Right lobe of liver (tissue), 6 donors: ENCODE results near the gene EGFL8. TPM values are rescaled to one million over a fixed set of nuclear protein-coding genes. Genes with fewer than 3 reads are reported as not detected.
A peak's percentile ranks its signal among the peaks of the same experiment; 100 is the strongest.

Experiments used
- ATAC-seq, 4 donors: fragments of 200-7000 bp; cut with Tn5 transposase; one replicate each; pipeline ENCODE4 v1.9.1; 2020; ENCODE audit warnings: mild to moderate bottlenecking in 4 of 4, moderate library complexity in 4 of 4
- DNase-seq, 3 donors: peaks; one replicate each; pipeline ENCODE4 v3.0.0-alpha.2; 2020
- H3K27ac ChIP-seq, 3 donors: fragments of 200-600 bp; one replicate each; pipeline ENCODE4 v1.8.0; 2022
- H3K27me3 ChIP-seq, 2 donors: fragments of 200-600 bp; one replicate each; pipeline ENCODE4 v1.8.0; 2022
- H3K36me3 ChIP-seq, 4 donors: fragments of 200-600 bp; sonication (generic) in 1 of 4; one replicate each; pipeline versions ENCODE4 v1.5.1 to v1.8.0; 2017 to 2022; ENCODE audit warnings: control low read depth in 1 of 4
- H3K4me1 ChIP-seq, 4 donors: fragments of 200-600 bp; sonication (generic) in 1 of 4; one replicate each; pipeline versions ENCODE4 v1.5.1 to v1.8.0; 2017 to 2022; ENCODE audit warnings: control low read depth in 1 of 4
- H3K4me3 ChIP-seq, 3 donors: fragments of 200-600 bp; one replicate each; pipeline ENCODE4 v1.8.0; 2022
- H3K9me3 ChIP-seq, 4 donors: fragments of 200-600 bp; sonication (generic) in 1 of 4; one replicate each; pipeline versions ENCODE4 v1.5.1 to v1.8.0; 2017 to 2022; ENCODE audit warnings: control low read depth in 1 of 4
- CTCF ChIP-seq, 4 donors: fragments of 200-600 bp in 3 of 4; fragments of 450-650 bp in 1 of 4; IDR thresholded peaks; one replicate each; pipeline versions ENCODE4 v1.5.1 to v1.8.0; 2016 to 2022; ENCODE audit warnings: antibody characterized with exemption in 4 of 4, mild to moderate bottlenecking in 2 of 4
- POLR2A ChIP-seq: fragments of 450-650 bp; IDR thresholded peaks from one replicate; pipeline ENCODE4 v1.6.1; 2017; ENCODE audit warnings: antibody characterized with exemption, mild to moderate bottlenecking
- WGBS: methylation state at CpG from one replicate; pipeline ENCODE4 v1.1.6; 2018; ENCODE audit warnings: low coverage, low lambda C conversion rate; ENCODE audit not compliant: insufficient coverage; ENCODE audit errors: missing lambda C conversion rate; 5-methylcytosine and 5-hydroxymethylcytosine counted together
- intact Hi-C, 2 donors: fragments of 100-400 bp; cut with DNase I; formaldehyde crosslinking; loops; one replicate each; pipeline versions ENCODE4 v1.11.2 to v1.14.1; 2022
- total RNA-seq, 6 experiments: library from RNA; depleted of rRNA in 2 of 6; stranded (reverse); fragments of >200 nt in 2 of 6; fragmentation: NEBNext Ultra II Directional in 3 of 6; extraction: Animal tissue kit (Norgen Biotek cat#: 25700) in 3 of 6; gene quantifications; one replicate each; pipeline versions ENCODE4 v1.1.0 to v1.2.4, GENCODE V29; 2016 to 2023
- donor health status: DM: no; HTN: yes; CAD: no.
- donor health status: DM: no; HTN: no; CAD: no.
- donor health status: DM: no; HTN: no; CAD: no.
- donor health status: DM: no; HTN: yes; CAD: no.
- donor health status: DM: no; HTN: yes; CAD: no.

EGFL8 gene
- total RNA-seq, 6 experiments from 2014 or later: 1.4 to 6.0 (median 4.2) TPM

DNA sequence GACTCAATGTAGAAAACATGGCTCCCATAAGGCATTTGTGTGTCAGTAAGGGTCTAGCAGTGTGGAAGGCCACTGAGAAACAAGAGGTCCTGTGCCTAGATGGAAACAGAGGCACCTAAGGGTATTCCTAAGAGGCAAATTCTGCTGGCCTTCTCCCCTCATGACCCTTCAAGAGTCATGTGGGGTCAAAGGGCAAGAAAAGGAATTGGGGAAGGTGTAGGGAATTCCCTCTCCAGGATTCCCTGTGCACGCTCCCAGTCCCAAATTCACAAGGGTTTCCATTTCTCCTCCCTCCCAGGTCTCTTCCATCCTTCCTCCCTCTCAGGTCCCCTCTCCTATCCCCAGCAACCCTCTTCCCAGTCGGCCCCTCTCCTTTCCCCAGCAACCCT lies 10.9 kb downstream of the EGFL8 start:
- ATAC-seq (no peak), DNase-seq (no peak)
- Histone ChIP-seq H3K4me1 (peaks cover 0 to 32% (median 9%) of the 10 kb centered on the region in 4 donors), H3K9me3 (no peaks in the 10 kb centered on the region), H3K36me3 (peaks cover 0 to 5% (median 2%) of the 10 kb centered on the region in 4 donors), H3K27ac (peak overlapping the region in 2 of 3 donors; percentile 73 to 97), H3K27me3 (no peaks in the 10 kb centered on the region), H3K4me3 (peak overlapping the region; percentile 85 to 89 (median 87))
- TF ChIP-seq CTCF (IDR thresholded peaks at IDR 0.05) (no peak), POLR2A (no peak)
- WGBS: 0% methylated on average over 2 of the region's 2 CpGs
- intact Hi-C loops: no loop called here

DNA sequence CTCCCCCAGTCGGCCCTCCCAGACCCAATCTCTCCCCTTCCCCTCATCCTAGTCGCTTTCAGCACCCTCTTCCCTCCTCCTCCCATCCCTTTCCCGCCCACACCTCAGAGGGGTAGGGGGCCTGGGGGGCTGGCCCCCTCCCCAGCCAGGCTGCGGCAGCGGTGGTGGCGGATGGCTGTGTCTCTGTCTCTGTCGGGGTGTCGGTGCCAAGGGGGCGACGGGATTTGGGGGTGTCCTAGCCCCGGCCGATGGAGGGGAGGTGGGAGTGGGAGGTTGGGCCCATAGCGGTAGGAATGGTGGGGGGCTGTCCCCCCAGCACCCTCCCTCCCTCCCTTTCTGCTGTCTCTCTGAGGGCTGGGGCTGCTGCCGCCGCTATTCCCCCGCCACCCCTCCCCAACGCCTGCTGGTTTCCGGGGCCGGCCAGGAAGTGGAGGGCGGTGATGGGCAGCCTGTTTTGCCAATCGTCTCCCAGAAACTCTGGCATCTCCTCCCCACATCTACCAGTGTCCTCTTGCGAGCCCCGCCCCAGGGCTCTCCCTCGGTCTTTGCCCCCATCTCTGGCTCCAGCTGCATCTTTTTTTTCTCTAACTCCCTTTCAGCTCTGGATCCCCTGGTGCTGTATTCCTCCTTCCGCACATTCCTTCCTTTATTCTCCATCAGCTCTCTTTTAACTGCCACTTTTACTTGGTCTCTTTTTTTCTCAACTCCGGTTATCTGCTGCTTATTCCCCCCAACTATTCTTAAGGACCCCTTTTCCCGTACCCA lies 11.5 kb downstream of the EGFL8 start, which contains the start of gene AGPAT1:
AGPAT1 (minus strand) TSS at position 374 of the 765 bp plus-strand sequence. CDS start 4,588 bp downstream, outside the sequence.
- 2% methylated on average over 24 of the region's 27 CpGs for WGBS
- Histone ChIP-seq H3K27me3 (no peaks in the 10 kb centered on the region), H3K4me3 (peak within 1 kb of the TSS; percentile 85 to 89 (median 87)), H3K4me1 (peaks cover 0 to 32% (median 9%) of the 10 kb centered on the region in 4 donors), H3K27ac (peak within 1 kb of the TSS; percentile 73 to 97 (median 82)), H3K9me3 (no peaks in the 10 kb centered on the region), H3K36me3 (peaks cover 0 to 3% (median 0%) of the 10 kb centered on the region in 4 donors)
- TF ChIP-seq POLR2A (peak; percentile 59), CTCF (IDR thresholded peaks at IDR 0.05) (no peak)
- intact Hi-C loops: no loop called here
- DNase-seq: peak; percentile 97 to 99 (median 99)
- ATAC-seq: peak; percentile 72 to 80 (median 74)

DNA sequence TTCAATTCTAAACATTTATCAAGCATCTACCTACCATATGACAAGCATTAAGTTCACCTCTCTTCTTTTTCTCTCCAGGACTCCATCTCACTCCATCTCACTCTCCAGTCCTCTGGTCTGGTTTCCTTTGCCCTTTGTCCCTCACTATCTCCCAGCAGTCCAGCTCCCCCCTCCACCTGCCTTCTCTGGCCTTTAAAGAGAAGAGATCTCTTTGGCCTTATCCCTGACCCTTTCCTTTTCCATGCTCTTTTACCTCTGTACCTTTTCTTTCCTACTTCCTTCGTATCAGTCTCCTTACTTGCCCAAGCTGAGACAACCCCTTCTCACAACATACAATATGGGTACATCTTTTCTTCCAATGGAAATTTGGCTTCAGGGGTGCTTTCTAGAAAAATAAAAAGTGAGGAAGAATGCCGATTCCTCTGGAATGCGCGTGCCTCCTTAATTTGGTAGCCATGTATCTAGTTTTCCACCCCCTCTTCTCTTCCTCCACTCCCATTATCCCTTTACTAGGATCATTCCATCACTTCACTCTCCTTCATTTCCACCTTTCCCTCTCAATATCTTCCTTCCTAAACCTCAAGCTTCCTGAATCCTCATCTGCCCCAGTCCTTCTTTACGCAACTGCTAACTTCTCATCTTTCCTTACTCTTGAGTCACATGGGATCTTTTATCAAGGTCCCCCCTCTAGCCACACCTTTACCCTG lies 12.2 kb downstream of the EGFL8 start:
- WGBS: 23% methylated on average over 5 of the region's 5 CpGs
- H3K36me3 ChIP-seq: peaks cover 0 to 3% (median 0%) of the 10 kb centered on the region in 4 donors
- H3K4me1 ChIP-seq: peaks cover 0 to 32% (median 9%) of the 10 kb centered on the region in 4 donors

More for the DNA sequence above, 12.2 kb downstream of the EGFL8 start:
- no peak for DNase-seq
- Histone ChIP-seq H3K4me3 (peak overlapping the region; percentile 85 to 89 (median 87)), H3K27me3 (no peaks in the 10 kb centered on the region), H3K9me3 (no peaks in the 10 kb centered on the region), H3K27ac (peak overlapping the region; percentile 73 to 97 (median 82))
- TF ChIP-seq POLR2A (no peak), CTCF (IDR thresholded peaks at IDR 0.05) (no peak)
- no peak for ATAC-seq
- intact Hi-C loops: no loop called here
